Measurements from ENCODE around the gene GPRC5A. TPM values are rescaled to one million over a fixed set of nuclear protein-coding genes. Genes with fewer than 3 reads are reported as not detected.

GPRC5A gene
- total and polyA plus RNA-seq, 3 experiments from 2014 or later, result not detected

DNA sequence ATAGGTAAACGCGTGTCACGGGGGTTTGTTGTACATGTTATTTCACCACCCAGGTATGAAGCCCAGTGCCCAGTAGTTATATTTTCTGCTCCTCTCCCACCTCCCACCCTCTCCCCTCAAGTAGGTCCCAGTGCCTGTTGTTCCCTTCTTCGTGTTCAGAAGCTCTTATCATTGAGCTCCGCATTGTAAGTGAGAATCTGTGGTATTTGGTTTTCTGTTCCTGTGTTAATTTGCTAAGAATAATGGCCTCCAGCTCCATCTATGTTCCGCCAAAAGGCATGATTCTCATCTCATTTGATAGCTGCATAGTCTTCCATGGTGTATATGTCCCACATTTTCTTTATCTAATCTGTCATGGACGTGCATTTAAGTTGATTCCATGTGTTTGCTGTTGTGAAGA, 67.5 kb downstream of the GPRC5A start:
- H3K4me3 ChIP-seq (ENCODE audit: low read length), result no peak overlapping the region
- Mint-ChIP-seq H3K27me3 (peaks cover 0 to 5% of the 10 kb centered on the region in 2 donors), H3K9me3 (no peaks in the 10 kb centered on the region), H3K27ac (no peak overlapping the region), H3K4me1 (no peaks in the 10 kb centered on the region), H3K36me3 (no peaks in the 10 kb centered on the region), H3K4me3 (no peak overlapping the region)
- ChIA-PET CTCF (no interaction called here), POLR2A (no interaction called here)
- no peak overlapping the region for H3K27ac ChIP-seq (ENCODE audit: low read depth, low read length)
- no peaks in the 10 kb centered on the region for H3K36me3 ChIP-seq (ENCODE audit: insufficient read depth, low read length)
- no peaks in the 10 kb centered on the region for H3K27me3 ChIP-seq (ENCODE audit: insufficient read depth, low read length, poor library complexity, severe bottlenecking)
- H3K4me1 ChIP-seq (ENCODE audit: insufficient read depth, low read length), result no peaks in the 10 kb centered on the region
- no peaks in the 10 kb centered on the region for H3K9me3 ChIP-seq (ENCODE audit: low read length)
- no peak for DNase-seq

- no peak for DNase-seq
- Mint-ChIP-seq H3K4me3 (no peak overlapping the region), H3K36me3 (no peaks in the 10 kb centered on the region), H3K9me3 (no peaks in the 10 kb centered on the region), H3K4me1 (peaks cover 0 to 4% (median 0%) of the 10 kb centered on the region in 3 donors), H3K27ac (no peak overlapping the region), H3K27me3 (peaks cover 0 to 5% of the 10 kb centered on the region in 2 donors)
- Histone ChIP-seq H3K27me3 (ENCODE audit: insufficient read depth, low read length, poor library complexity, severe bottlenecking) (no peaks in the 10 kb centered on the region), H3K4me3 (ENCODE audit: low read length) (no peak overlapping the region), H3K4me1 (ENCODE audit: insufficient read depth, low read length) (no peaks in the 10 kb centered on the region), H3K36me3 (ENCODE audit: insufficient read depth, low read length) (no peaks in the 10 kb centered on the region), H3K9me3 (ENCODE audit: low read length) (no peaks in the 10 kb centered on the region), H3K27ac (ENCODE audit: low read depth, low read length) (no peak overlapping the region)
- CTCF ChIA-PET, result no interaction called here
- POLR2A ChIA-PET, result no interaction called here
Measured at GRCh38 chr12:12960639-12961209, 69.4 kb downstream of the GPRC5A start.

DNA sequence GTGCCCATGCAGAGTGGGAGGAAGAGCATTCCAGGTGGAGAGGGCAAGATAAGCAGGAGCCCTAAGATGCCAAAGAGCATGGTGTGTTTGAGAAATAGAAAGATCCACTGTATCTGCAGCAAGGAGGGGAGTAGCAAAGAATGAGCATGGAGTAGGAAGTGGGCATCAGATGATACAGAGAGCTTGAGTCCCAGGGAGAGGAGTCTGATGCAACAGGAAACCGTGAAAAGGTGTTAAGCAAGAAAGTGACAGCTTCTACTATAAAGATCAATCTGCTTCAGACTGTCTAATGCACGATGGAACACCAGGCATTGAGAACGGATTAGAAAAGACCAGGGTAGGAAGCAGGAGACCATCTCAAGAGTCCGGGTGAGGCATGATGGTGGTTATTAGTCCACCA, 72.9 kb downstream of the GPRC5A start:
- Mint-ChIP-seq H3K4me1 (peaks cover 0 to 4% (median 0%) of the 10 kb centered on the region in 3 donors), H3K9me3 (no peaks in the 10 kb centered on the region), H3K4me3 (no peak overlapping the region), H3K27me3 (peaks cover 0 to under 1% of the 10 kb centered on the region in 2 donors), H3K36me3 (peaks cover 0 to 9% (median 4%) of the 10 kb centered on the region in 3 donors), H3K27ac (peak overlapping the region in 1 of 8 donors; percentile 17)
- Histone ChIP-seq H3K27ac (ENCODE audit: low read depth, low read length) (no peak overlapping the region), H3K4me3 (ENCODE audit: low read length) (no peak overlapping the region), H3K4me1 (ENCODE audit: insufficient read depth, low read length) (no peaks in the 10 kb centered on the region), H3K36me3 (ENCODE audit: insufficient read depth, low read length) (no peaks in the 10 kb centered on the region), H3K9me3 (ENCODE audit: low read length) (no peaks in the 10 kb centered on the region), H3K27me3 (ENCODE audit: insufficient read depth, low read length, poor library complexity, severe bottlenecking) (no peaks in the 10 kb centered on the region)
- ChIA-PET POLR2A (no interaction called here), CTCF (interaction anchor here (1.0 kb wide), 1 partner anchor 22 kb away, joined by 3 read pairs; no protein-coding TSS in a partner anchor)
- DNase-seq, result no peak

DNA sequence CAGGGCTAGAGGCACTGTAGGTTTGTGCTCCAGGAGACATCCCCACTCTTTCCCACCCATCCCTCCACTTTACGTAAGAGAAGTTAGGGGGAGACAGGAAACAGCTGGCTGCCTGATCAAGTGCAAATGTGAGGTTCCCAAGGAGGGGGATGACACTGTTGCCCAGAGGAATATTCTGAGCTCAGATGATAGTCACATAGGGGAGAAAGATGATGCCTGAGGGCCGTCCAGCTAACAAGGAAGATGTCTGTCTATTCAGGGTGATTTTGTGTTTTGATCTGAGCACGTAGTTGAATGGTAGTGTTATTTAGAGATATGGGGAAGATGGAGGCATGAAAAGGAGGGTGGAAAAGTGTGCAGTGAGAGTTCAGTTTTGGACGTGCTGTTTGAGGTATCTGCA, 74.5 kb downstream of the GPRC5A start:
- CTCF ChIA-PET, result no interaction called here
- POLR2A ChIA-PET, result no interaction called here

More for the DNA sequence above, 74.5 kb downstream of the GPRC5A start:
- Histone ChIP-seq H3K4me3 (ENCODE audit: low read length) (no peak overlapping the region), H3K36me3 (ENCODE audit: insufficient read depth, low read length) (no peaks in the 10 kb centered on the region), H3K4me1 (ENCODE audit: insufficient read depth, low read length) (no peaks in the 10 kb centered on the region), H3K9me3 (ENCODE audit: low read length) (no peaks in the 10 kb centered on the region), H3K27me3 (ENCODE audit: insufficient read depth, low read length, poor library complexity, severe bottlenecking) (no peaks in the 10 kb centered on the region), H3K27ac (ENCODE audit: low read depth, low read length) (no peak overlapping the region)
- no peaks in the 10 kb centered on the region for H3K9me3 Mint-ChIP-seq
- no peak for DNase-seq
- no peak overlapping the region for H3K27ac Mint-ChIP-seq
- H3K36me3 Mint-ChIP-seq, result peaks cover 0 to 9% (median 4%) of the 10 kb centered on the region in 3 donors
- peaks cover 0 to 4% (median 0%) of the 10 kb centered on the region in 3 donors for H3K4me1 Mint-ChIP-seq
- H3K4me3 Mint-ChIP-seq, result no peak overlapping the region
- no peaks in the 10 kb centered on the region for H3K27me3 Mint-ChIP-seq

Other genes starting within 250 kb of the GPRC5A start
- gene GPR19, start 195.4 kb upstream of the GPRC5A start, total RNA-seq, result 1 to 10 TPM; 9.1 TPM
- 1.3 TPM for gene GPR19, start 195.4 kb upstream of the GPRC5A start, polyA plus RNA-seq
- gene CDKN1B, start 174.2 kb upstream of the GPRC5A start, total RNA-seq, result 10 to 100 TPM; 47.1 to 48.7 TPM
- 10.0 TPM for gene CDKN1B, start 174.2 kb upstream of the GPRC5A start, polyA plus RNA-seq
- 1 to 10 TPM; 2.7 TPM for gene APOLD1, start 105.9 kb upstream of the GPRC5A start, total RNA-seq
- 0.68 TPM for gene APOLD1, start 105.9 kb upstream of the GPRC5A start, polyA plus RNA-seq
- gene DDX47, start 78.2 kb upstream of the GPRC5A start, total RNA-seq, result 100 to 1,000 TPM; 105 to 106 TPM
- gene DDX47, start 78.2 kb upstream of the GPRC5A start, polyA plus RNA-seq, result 64.5 TPM
- gene GPRC5D, start 60.6 kb downstream of the GPRC5A start, total RNA-seq, result not detected
- gene GPRC5D, start 60.6 kb downstream of the GPRC5A start, polyA plus RNA-seq, result 0.35 TPM
- 10 to 100 TPM; 13.6 to 14.9 TPM for gene HEBP1, start 108.7 kb downstream of the GPRC5A start, total RNA-seq
- gene HEBP1, start 108.7 kb downstream of the GPRC5A start, polyA plus RNA-seq, result 16.6 TPM
- gene FAM234B, start 152.8 kb downstream of the GPRC5A start, total RNA-seq, result 1 to 10 TPM; 5.2 to 6.5 TPM
- gene FAM234B, start 152.8 kb downstream of the GPRC5A start, polyA plus RNA-seq, result 2.9 TPM
- gene GSG1, start 212.1 kb downstream of the GPRC5A start, total RNA-seq, result not detected
- gene GSG1, start 212.1 kb downstream of the GPRC5A start, polyA plus RNA-seq, result not detected

Data from CD8-positive, alpha-beta memory T cell (primary cell).